PC-9 (cell line): Measurements from ENCODE around the gene MRO.

Experiments
- EZH2 ChIP-seq: fragments of 200-600 bp; sonication (generic); IDR thresholded peaks from 2 replicates; pipeline ENCODE4 v1.8.0; 2017; ENCODE audit warnings: antibody characterized with exemption, low read depth
- TF ChIP-seq, protein P1 (sequence below): fragments of 200-600 bp; sonication (generic); conservative IDR thresholded peaks from 2 replicates; pipeline ENCODE4 v1.6.1; 2017; ENCODE audit warnings: mixed run types, antibody characterized with exemption, mild to moderate bottlenecking, moderate library complexity

DNA sequence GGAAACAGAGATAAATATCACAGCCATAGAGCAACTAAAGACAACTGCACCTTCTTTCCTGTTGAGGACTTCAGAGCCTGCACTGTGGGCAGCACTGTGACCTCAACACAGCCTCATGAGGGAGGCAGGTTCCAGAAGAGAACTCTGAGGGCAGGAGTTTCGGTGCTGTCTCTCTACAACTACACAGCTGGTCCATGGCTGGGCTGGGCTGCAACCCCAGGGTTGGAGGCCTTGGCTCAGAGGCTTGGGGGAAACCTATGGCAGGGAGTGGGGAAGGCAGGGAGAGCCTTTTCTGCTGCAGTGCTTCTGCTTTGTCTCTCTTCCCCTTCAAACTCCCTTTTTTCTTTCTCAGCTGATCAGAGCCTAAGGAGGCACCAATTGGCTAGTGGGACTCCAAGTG is 66.5 kb downstream of the MRO start:
- TF ChIP-seq, protein P1, sequence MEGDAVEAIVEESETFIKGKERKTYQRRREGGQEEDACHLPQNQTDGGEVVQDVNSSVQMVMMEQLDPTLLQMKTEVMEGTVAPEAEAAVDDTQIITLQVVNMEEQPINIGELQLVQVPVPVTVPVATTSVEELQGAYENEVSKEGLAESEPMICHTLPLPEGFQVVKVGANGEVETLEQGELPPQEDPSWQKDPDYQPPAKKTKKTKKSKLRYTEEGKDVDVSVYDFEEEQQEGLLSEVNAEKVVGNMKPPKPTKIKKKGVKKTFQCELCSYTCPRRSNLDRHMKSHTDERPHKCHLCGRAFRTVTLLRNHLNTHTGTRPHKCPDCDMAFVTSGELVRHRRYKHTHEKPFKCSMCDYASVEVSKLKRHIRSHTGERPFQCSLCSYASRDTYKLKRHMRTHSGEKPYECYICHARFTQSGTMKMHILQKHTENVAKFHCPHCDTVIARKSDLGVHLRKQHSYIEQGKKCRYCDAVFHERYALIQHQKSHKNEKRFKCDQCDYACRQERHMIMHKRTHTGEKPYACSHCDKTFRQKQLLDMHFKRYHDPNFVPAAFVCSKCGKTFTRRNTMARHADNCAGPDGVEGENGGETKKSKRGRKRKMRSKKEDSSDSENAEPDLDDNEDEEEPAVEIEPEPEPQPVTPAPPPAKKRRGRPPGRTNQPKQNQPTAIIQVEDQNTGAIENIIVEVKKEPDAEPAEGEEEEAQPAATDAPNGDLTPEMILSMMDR: no peak
- TF ChIP-seq EZH2: no peak
